ENCODE results near the gene KCNJ14. TPM values are rescaled to one million over a fixed set of nuclear protein-coding genes. Genes with fewer than 3 reads are reported as not detected.

KCNJ14 gene
- total and polyA plus RNA-seq, 2 of the 4 experiments (the other 2 are of a cell fraction) = 0.18 to 0.39 TPM

- Histone ChIP-seq H3K4me3 (ENCODE audit: insufficient read depth, low read depth, low read length) (no peak overlapping the region), H3K4me2 (ENCODE audit: low read depth, low read length) (no peak overlapping the region), H2BK5ac (ENCODE audit: low read depth, low read length, poor library complexity, severe bottlenecking) (no peak overlapping the region), H3K9me1 (ENCODE audit: insufficient read depth, low read length) (no peaks in the 10 kb centered on the region), H3K23ac (ENCODE audit: low read depth, low read length) (no peak overlapping the region), H2BK120ac (ENCODE audit: low read depth, low read length) (no peak overlapping the region), H2AFZ (replicated peaks; ENCODE audit: low read length, poor library complexity) (no peak overlapping the region), H2AK5ac (ENCODE audit: low read depth, low read length) (no peak overlapping the region), H3K4ac (ENCODE audit: low read depth, low read length) (no peak overlapping the region), H4K20me1 (ENCODE audit: insufficient read depth, low read length) (no peaks in the 10 kb centered on the region), H3K27ac (ENCODE audit: insufficient read depth, low read length) (no peak overlapping the region), H4K5ac (ENCODE audit: low read depth, low read length) (no peak overlapping the region), H3K56ac (ENCODE audit: extremely low read depth, insufficient read depth, low read length) (no peak overlapping the region), H3K4me1 (ENCODE audit: control insufficient read depth, insufficient read depth, low read length) (no peaks in the 10 kb centered on the region), H3K14ac (replicated peaks; ENCODE audit: low read depth, low read length) (no peak overlapping the region), H2BK15ac (ENCODE audit: low read depth, low read length) (no peak overlapping the region), H3K27me3 (ENCODE audit: control insufficient read depth, insufficient read depth, low read length) (peaks cover 3% of the 10 kb centered on the region), H3K9ac (ENCODE audit: low read depth, low read length) (no peak overlapping the region), H3K36me3 (ENCODE audit: control insufficient read depth, insufficient read depth, low read length) (no peaks in the 10 kb centered on the region), H3K18ac (ENCODE audit: low read depth, low read length) (no peak overlapping the region), H2BK20ac (ENCODE audit: low read depth, low read length) (no peak overlapping the region), H3K9me3 (ENCODE audit: control insufficient read depth, insufficient read depth, low read length) (no peaks in the 10 kb centered on the region), H3K79me1 (ENCODE audit: low read depth in 1 of 2, low read length in 2 of 2) (no peaks in the 10 kb centered on the region), H2AK9ac (replicated peaks; ENCODE audit: low read depth, low read length, poor library complexity) (no peak overlapping the region), H4K8ac (ENCODE audit: low read depth in 2 of 2, low read length in 2 of 2) (no peak overlapping the region), H4K91ac (ENCODE audit: insufficient read depth, low read depth, low read length) (no peak overlapping the region)
- dilution Hi-C loops (cut with HindIII; ENCODE audit: low sequenced_read_pairs, unreplicated experiment) (no loop called here), in situ Hi-C loops (cut with MboI; ENCODE audit: low sequenced_read_pairs) (no loop called here), intact Hi-C loops (cut with micrococcal nuclease) (no loop called here)
- POLR2A ChIA-PET (ENCODE audit: unreplicated experiment) = no interaction called here
- 75% methylated on average over 1 of the region's 5 CpGs; no CpG with 5 or more reads in 1 of the 2 experiments for WGBS, 2 experiments (ENCODE audit: extremely low coverage in 2 of 2, insufficient read length in 1 of 2)
- no peak for DNase-seq
- TF ChIP-seq MXI1 (IDR thresholded peaks at IDR 0.05; ENCODE audit: borderline replicate concordance, low read depth, low read length) (no peak), POLR2A (IDR thresholded peaks at IDR 0.05; ENCODE audit: low read depth, low read length) (no peak), USF2 (IDR thresholded peaks at IDR 0.05; ENCODE audit: low read depth, low read length) (no peak), RAD21 (IDR thresholded peaks at IDR 0.05; ENCODE audit: low read length) (no peak), CEBPB (IDR thresholded peaks at IDR 0.05; ENCODE audit: low read depth, low read length) (no peak), NFE2L2 (IDR thresholded peaks at IDR 0.05; ENCODE audit: low read depth, low read length) (no peak), CTCF (conservative IDR thresholded peaks at IDR 0.05; ENCODE audit: low read depth, low read length) (no peak), ELK1 (IDR thresholded peaks at IDR 0.05; ENCODE audit: borderline replicate concordance, low read depth, low read length) (no peak), RCOR1 (IDR thresholded peaks at IDR 0.05; ENCODE audit: insufficient replicate concordance, low read length) (no peak), MAFK (IDR thresholded peaks at IDR 0.05; ENCODE audit: low read depth, low read length) (no peak), RFX5 (IDR thresholded peaks at IDR 0.05; ENCODE audit: low read depth, low read length) (no peak), MAZ (IDR thresholded peaks at IDR 0.05; ENCODE audit: borderline replicate concordance, low read depth, low read length) (no peak), SMC3 (IDR thresholded peaks at IDR 0.05; ENCODE audit: low read depth, low read length) (no peak), CHD1 (IDR thresholded peaks at IDR 0.05; ENCODE audit: low read depth, low read length) (no peak), BHLHE40 (IDR thresholded peaks at IDR 0.05; ENCODE audit: low read depth, low read length) (no peak), FOS (IDR thresholded peaks at IDR 0.05; ENCODE audit: low read depth, low read length) (no peak)
- no peak for ATAC-seq (ENCODE audit: low read depth)
- no TSS peak for BruUV-seq (replicated peaks)
- CTCF ChIA-PET = no interaction called here
These were observed 18.8 kb upstream of the KCNJ14 start for GRCh38 chr19:48436586-48436985.

Data from IMR-90 (cell line).